Activated CD4-positive, alpha-beta T cell treated with anti-CD3 and anti-CD28 coated beads, Interleukin-2, amount 10 ng/mL, durations not matched to agents 24 days and 14 days (primary cell): Measurements from ENCODE around the gene ROBO2. TPM values are rescaled to one million over a fixed set of nuclear protein-coding genes. Genes with fewer than 3 reads are reported as not detected.
"Not testable (repeated sequence)": the region's sequence is repeated elsewhere in the genome, so short reads cannot be mapped to it uniquely, and the experiment has no call there.

ENCODE experiments used
- DNase-seq: peaks from one replicate; pipeline ENCODE4 v3.0.0; 2022
- H3K27ac Mint-ChIP-seq: one replicate; pipeline ENCODE4 v1.8.0; 2022; ENCODE audit warnings: mild to moderate bottlenecking, mixed read lengths
- H3K27me3 Mint-ChIP-seq: one replicate; pipeline ENCODE4 v1.8.0; 2022; ENCODE audit warnings: mixed read lengths
- H3K36me3 Mint-ChIP-seq: one replicate; pipeline ENCODE4 v1.8.0; 2022; ENCODE audit warnings: low read depth, mild to moderate bottlenecking, mixed read lengths
- H3K4me1 Mint-ChIP-seq: one replicate; pipeline ENCODE4 v1.8.0; 2021; ENCODE audit warnings: mixed read lengths
- H3K4me3 Mint-ChIP-seq: one replicate; pipeline ENCODE4 v1.8.0; 2022; ENCODE audit warnings: mild to moderate bottlenecking, moderate library complexity, mixed read lengths
- H3K9me3 Mint-ChIP-seq: one replicate; pipeline ENCODE4 v1.8.0; 2021; ENCODE audit warnings: mixed read lengths
- intact Hi-C: fragments of 100-400 bp; cut with micrococcal nuclease; formaldehyde crosslinking; loops from one replicate; pipeline ENCODE4 v1.15.1; 2023
- total RNA-seq: library from RNA; stranded (reverse); gene quantifications from 2 replicates; pipeline ENCODE4 v1.2.3, GENCODE V29; 2022

The ROBO2 gene
- total RNA-seq, 1 donor from 2014 or later, result not detected

DNA sequence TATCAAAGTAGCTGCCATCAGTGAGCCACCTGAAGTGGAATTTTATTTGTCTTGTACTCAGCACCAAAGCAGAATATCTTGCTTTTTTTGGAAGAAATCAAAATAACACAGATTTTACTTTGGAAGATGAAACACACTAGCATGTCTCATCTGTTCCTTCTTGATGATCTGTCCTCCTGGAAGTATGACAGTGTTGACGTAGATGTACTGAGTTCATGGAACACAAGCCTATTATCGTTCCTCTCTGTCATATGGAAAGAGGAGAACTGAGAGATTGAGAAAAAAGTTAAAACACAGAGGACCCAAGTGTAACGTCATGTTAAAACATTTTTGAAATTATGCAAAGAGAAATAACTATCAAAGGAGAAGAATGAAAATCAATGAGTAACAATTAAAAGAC is 340.2 kb downstream of the ROBO2 start:
- intact Hi-C loops, result no loop called here
- no peaks in the 10 kb centered on the region for H3K9me3 Mint-ChIP-seq
- DNase-seq, result no peak
- no peaks in the 10 kb centered on the region for H3K36me3 Mint-ChIP-seq
- H3K4me1 Mint-ChIP-seq, result no peaks in the 10 kb centered on the region
- H3K27ac Mint-ChIP-seq, result no peak overlapping the region
- no peak overlapping the region for H3K4me3 Mint-ChIP-seq
- no peaks in the 10 kb centered on the region for H3K27me3 Mint-ChIP-seq

DNA sequence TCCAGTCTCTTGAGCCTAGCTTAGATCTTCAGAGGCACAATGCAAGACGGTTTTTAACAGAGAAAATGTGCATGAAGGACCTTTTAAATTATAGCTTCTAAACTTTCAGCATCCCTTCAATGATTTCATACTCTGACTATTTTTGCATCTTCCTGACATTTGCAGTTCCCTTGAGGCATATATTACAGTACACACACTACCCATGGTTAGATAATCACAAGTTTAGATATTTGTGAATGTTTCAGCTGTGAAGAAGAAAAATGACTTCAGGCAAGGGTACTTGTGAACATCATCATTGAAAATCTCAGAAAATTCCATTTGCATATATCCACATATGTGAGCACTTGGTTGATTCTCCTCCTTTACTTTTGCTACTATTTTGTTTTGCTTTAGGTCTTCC is 341.5 kb downstream of the ROBO2 start:
- H3K4me1 Mint-ChIP-seq, result no peaks in the 10 kb centered on the region
- no peak overlapping the region for H3K27ac Mint-ChIP-seq
- H3K9me3 Mint-ChIP-seq, result no peaks in the 10 kb centered on the region
- H3K36me3 Mint-ChIP-seq, result no peaks in the 10 kb centered on the region
- no peak overlapping the region for H3K4me3 Mint-ChIP-seq
- no peaks in the 10 kb centered on the region for H3K27me3 Mint-ChIP-seq
- intact Hi-C loops, result no loop called here
- DNase-seq, result no peak

DNA sequence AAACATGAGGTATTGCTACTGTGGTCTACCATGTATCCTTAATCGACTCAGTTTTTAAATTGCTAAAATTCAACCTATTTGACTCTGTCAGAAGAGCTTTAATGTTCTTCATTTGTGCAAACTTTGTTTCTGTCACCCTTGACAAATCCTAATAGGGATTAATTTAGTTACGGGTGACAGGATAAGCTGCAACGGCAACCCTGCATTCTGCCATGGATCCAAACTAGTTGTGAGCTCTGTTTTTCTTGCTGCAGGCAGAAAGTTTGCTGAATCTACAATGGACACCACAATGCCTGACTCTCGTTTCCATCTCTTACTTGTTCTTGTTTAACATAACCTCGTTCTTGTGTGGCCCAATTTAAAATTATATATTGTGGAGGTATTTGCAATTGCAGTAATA is 352.3 kb downstream of the ROBO2 start:
- Mint-ChIP-seq H3K4me1 (no peaks in the 10 kb centered on the region), H3K36me3 (no peaks in the 10 kb centered on the region), H3K4me3 (no peak overlapping the region), H3K27me3 (no peaks in the 10 kb centered on the region), H3K27ac (no peak overlapping the region), H3K9me3 (no peaks in the 10 kb centered on the region)
- no peak for DNase-seq
- intact Hi-C loops, result no loop called here

DNA sequence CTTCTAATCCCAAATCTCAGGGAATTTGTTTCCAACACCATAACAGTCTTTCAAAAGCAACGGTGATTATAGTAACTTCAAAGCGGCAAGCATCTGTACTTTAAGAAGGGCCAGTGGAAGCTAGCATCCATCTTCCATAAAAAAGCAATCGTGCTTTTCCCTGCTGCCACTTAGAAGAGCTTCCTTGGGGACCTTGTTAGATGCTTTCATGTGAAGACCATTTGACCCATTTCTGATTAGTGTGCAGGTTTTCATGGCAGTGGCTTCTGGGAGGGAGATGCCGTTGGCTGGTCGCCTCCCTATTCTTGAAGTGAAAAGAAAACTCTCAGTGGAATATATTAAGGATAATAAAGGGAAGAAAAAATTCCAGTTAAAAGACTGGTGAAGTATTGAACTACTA is 354.1 kb downstream of the ROBO2 start:
- Mint-ChIP-seq H3K4me1 (no peaks in the 10 kb centered on the region), H3K36me3 (no peaks in the 10 kb centered on the region), H3K27ac (no peak overlapping the region), H3K9me3 (no peaks in the 10 kb centered on the region), H3K27me3 (no peaks in the 10 kb centered on the region), H3K4me3 (no peak overlapping the region)
- intact Hi-C loops, result no loop called here
- no peak for DNase-seq

DNA sequence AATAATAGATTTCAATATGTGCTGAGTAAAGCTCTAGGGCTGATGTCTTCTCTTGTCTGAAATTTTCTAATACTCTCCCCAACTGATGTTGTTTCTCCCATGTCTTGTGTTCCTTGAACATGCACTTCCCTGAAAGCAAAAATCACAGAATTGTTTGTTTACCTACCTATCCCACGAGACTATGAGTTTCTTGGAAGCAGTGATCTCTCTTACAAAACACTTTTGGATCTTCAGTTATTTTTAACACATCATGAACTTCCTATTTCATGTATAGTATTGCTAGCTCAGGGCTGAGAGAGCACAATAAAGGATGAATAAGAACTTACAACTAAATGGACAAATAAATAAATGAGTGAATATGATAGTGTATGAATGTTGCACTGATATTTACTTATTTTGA is 365.0 kb downstream of the ROBO2 start:
- intact Hi-C loops, result no loop called here
- Mint-ChIP-seq H3K27me3 (no peaks in the 10 kb centered on the region), H3K36me3 (no peaks in the 10 kb centered on the region), H3K9me3 (no peaks in the 10 kb centered on the region), H3K27ac (no peak overlapping the region), H3K4me3 (no peak overlapping the region), H3K4me1 (no peaks in the 10 kb centered on the region)
- DNase-seq, result no peak

DNA sequence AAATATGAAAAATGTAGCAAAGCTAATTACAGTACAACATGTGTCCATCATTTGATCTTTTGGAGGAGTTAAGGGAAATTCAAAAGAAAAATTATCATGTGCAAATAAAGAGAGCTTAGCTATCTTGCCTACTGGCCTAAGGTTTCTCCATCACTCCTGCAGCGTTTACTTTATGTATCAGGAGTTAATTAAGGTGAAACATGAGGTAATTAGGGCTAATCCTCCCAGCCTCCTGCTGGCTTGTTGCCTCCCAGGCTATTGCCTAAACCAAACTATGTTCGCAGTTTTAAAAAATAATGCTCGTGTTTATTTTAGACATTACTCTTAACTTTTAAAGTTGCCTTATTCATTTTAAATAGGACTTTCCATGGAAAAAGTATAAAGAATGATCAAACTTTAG is 367.5 kb downstream of the ROBO2 start:
- no peak overlapping the region for H3K27ac Mint-ChIP-seq

DNA sequence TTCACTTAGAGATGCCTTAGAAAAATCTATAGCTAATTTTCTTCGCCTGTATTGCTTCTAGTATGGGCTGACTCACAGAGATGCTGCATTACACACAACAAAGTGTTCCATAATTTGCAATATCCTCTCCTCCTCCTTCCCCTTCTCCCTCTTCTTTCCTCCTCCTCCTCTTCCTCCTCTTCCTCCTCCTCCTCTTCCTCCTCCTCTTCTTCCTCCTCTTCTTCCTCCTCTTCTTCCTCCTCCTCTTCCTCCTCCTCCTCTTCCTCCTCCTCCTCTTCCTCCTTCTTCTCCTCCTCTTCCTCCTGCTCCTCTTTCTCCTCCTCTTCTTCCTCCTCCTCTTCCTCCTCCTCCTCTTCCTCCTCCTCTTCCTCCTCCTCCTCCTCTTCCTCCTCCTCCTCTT is 370.4 kb downstream of the ROBO2 start:
- intact Hi-C loops, H3K4me3 Mint-ChIP-seq, H3K4me1 Mint-ChIP-seq, H3K36me3 Mint-ChIP-seq, H3K27ac Mint-ChIP-seq, H3K9me3 Mint-ChIP-seq, DNase-seq, H3K27me3 Mint-ChIP-seq: not testable (repeated sequence)

More for the DNA sequence above, 367.5 kb downstream of the ROBO2 start:
- no peak for DNase-seq
- intact Hi-C loops, result no loop called here
- Mint-ChIP-seq H3K9me3 (no peaks in the 10 kb centered on the region), H3K4me1 (no peaks in the 10 kb centered on the region), H3K4me3 (no peak overlapping the region), H3K27me3 (no peaks in the 10 kb centered on the region), H3K36me3 (no peaks in the 10 kb centered on the region)

DNA sequence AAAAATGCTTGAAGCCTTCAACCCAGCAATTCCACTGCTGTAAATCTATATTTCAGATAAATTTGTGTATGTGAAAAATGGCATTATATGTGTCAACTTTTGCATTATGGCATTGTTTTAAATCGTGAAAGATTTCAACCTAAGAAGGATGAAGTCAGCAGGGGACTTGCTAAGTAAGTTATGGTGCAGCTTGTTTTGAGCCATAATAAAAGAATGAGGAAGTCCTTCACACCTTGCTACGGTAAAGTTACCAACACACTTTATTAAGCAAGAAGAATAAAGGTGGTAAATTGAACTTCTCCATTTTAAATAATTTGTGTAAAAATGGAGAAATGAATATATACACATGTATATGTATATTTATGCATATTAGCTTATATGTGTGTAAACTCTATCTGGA is 371.4 kb downstream of the ROBO2 start:
- Mint-ChIP-seq H3K27ac (no peak overlapping the region), H3K27me3 (no peaks in the 10 kb centered on the region), H3K9me3 (peaks cover 4% of the 10 kb centered on the region), H3K4me3 (no peak overlapping the region), H3K4me1 (no peaks in the 10 kb centered on the region), H3K36me3 (no peaks in the 10 kb centered on the region)
- no peak for DNase-seq
- intact Hi-C loops, result no loop called here

DNA sequence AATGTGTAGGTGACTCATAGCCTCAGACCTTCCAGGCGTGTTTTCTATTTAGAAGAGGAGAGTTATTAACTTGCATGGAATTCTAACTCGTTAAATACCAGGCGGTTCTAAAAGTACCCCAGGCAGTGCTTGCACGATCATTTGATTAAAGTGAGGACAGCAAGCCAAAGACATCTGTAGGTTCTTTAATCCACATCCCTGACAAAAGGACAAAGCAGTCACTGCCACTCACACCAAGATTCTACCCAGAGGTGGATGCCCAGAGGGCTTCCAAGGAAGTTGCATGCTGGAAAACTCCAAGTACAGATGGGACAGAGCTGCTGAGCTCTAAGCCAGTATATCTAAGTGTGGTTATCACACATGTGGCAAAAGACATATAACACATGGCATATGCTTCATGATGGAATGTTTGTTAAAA is 372.1 kb downstream of the ROBO2 start:
- Mint-ChIP-seq H3K27me3 (no peaks in the 10 kb centered on the region), H3K9me3 (peaks cover 4% of the 10 kb centered on the region), H3K4me1 (no peaks in the 10 kb centered on the region), H3K36me3 (no peaks in the 10 kb centered on the region), H3K4me3 (no peak overlapping the region), H3K27ac (no peak overlapping the region)
- intact Hi-C loops, result no loop called here
- DNase-seq, result no peak

DNA sequence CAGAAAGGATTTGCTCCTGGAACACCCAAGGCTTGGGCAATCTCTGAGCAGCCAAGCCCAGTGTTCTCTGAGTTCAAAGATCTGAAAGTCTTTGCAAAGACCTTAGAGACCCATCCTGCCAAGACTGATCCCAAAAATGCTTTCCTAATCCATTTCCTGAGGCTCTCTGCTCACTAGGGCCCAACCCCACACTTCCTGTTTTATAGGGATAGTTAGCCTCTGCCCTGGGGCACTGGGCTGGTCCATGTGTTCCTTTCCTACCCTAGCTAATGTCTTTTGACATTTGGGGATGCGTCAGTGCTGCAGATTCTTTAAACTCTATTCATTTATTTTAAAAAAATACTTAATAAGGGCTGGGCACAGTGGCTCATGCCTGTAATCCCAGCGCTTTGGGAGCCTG is 372.7 kb downstream of the ROBO2 start:
- no peak overlapping the region for H3K4me3 Mint-ChIP-seq
- no peak for DNase-seq
- intact Hi-C loops, result no loop called here
- no peaks in the 10 kb centered on the region for H3K4me1 Mint-ChIP-seq
- H3K36me3 Mint-ChIP-seq, result no peaks in the 10 kb centered on the region
- H3K27ac Mint-ChIP-seq, result no peak overlapping the region
- H3K9me3 Mint-ChIP-seq, result peaks cover 4% of the 10 kb centered on the region
- H3K27me3 Mint-ChIP-seq, result no peaks in the 10 kb centered on the region

DNA sequence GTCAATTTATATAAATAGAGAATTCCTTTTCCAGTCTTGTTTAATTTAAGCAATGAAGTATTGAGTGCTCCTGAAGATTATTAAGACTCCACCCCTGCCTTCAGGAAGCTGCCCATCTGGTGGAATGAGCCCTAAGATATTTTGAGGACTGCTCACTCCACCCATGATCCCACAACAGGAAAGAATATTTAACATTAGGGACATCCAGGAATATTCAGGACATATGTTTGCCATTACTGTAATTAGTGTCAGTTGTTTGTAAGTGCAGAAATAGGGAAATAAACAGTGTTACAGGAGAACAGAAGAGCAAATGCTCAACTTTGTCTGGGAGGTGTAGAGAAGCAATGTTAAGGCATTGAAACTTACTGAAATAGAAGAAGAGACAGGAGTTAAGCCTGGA is 375.0 kb downstream of the ROBO2 start:
- Mint-ChIP-seq H3K4me1 (no peaks in the 10 kb centered on the region), H3K4me3 (no peak overlapping the region), H3K9me3 (peaks cover 4% of the 10 kb centered on the region), H3K27ac (no peak overlapping the region), H3K36me3 (no peaks in the 10 kb centered on the region), H3K27me3 (no peaks in the 10 kb centered on the region)
- no peak for DNase-seq
- intact Hi-C loops, result no loop called here

DNA sequence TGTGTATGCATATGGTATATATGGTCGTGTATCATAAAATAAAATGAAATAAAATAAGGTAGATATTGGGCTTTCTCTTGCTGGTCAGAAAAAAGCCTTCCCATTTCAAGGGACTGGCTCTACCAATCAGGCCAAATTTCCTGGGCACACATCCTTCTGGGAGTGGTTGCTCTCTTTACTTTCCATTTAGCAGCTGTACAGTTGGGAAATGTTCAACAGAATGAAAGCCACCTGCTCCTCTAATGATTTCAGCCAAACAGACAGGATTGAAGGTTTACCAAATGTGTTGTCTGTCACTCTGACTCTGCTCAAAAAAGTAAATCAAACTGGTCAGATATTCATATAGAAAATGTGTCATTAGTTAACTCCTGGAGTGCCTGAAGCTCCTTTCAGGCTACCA is 380.4 kb downstream of the ROBO2 start:
- Mint-ChIP-seq H3K9me3 (no peaks in the 10 kb centered on the region), H3K27me3 (no peaks in the 10 kb centered on the region), H3K4me1 (no peaks in the 10 kb centered on the region), H3K27ac (no peak overlapping the region), H3K36me3 (no peaks in the 10 kb centered on the region), H3K4me3 (no peak overlapping the region)
- DNase-seq, result no peak
- intact Hi-C loops, result no loop called here

DNA sequence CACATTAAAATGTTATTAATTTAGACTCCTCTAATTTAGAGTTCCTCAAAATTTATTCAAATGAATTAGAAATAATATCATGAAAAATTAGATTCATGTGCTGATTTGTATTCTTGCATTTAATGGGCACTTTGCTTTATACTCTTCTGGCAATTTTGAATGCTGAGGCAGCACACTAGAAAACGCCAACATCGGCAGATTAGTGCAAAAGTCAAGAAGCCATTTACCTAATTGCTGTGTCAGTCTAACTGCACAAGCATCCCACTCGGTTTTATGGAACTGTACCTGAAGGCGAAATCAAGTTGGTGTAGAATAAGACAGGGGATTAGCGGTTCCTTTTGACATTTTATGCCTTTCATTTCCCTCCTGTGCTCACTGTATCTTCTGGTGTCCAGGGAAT is 382.0 kb downstream of the ROBO2 start:
- no peaks in the 10 kb centered on the region for H3K9me3 Mint-ChIP-seq
- no peaks in the 10 kb centered on the region for H3K36me3 Mint-ChIP-seq
- no peak for DNase-seq
- no peak overlapping the region for H3K4me3 Mint-ChIP-seq
- no peaks in the 10 kb centered on the region for H3K4me1 Mint-ChIP-seq
- no peak overlapping the region for H3K27ac Mint-ChIP-seq
- no peaks in the 10 kb centered on the region for H3K27me3 Mint-ChIP-seq
- intact Hi-C loops, result no loop called here

DNA sequence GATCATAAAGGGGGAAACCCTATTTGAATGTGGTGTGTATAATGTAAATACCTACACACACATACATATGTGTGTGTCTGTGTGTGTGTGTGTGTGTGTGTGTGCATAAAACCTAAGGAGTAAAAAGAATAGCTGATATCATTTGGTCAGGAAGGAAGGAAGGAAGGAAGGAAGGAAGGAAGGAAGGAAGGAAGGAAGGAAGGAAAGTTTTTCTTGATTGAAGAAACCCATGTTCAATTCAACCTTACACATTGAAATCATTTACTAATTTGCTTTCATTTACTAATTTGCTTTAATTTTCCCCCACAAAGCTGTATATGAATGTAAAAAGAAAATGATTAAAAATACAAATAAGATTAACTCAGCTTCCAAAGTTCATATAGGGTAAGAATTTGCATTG is 386.6 kb downstream of the ROBO2 start:
- Mint-ChIP-seq H3K9me3 (no peaks in the 10 kb centered on the region), H3K4me1 (no peaks in the 10 kb centered on the region)

DNA sequence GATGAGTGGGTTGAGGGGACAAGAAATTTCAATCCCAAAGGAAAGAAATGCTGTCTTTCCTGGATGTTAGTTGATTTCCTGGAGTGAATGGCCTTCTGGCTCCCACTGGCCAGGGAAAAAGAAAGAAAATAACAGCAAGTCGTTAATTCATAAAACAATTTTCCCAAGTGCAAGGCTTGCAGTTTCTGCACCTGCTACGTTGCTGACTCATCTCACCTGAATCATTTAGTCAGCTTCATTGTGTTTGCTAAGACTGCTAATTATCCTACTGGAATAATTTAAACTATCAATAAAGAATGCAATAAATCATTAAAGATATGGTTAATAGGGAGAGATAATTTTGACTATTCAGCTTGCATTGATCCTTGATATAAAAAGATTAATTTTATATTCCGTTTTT is 387.6 kb downstream of the ROBO2 start:
- intact Hi-C loops, result no loop called here
- H3K36me3 Mint-ChIP-seq, result no peaks in the 10 kb centered on the region
- no peaks in the 10 kb centered on the region for H3K9me3 Mint-ChIP-seq

More for the DNA sequence above, 386.6 kb downstream of the ROBO2 start:
- no peak overlapping the region for H3K4me3 Mint-ChIP-seq
- H3K36me3 Mint-ChIP-seq, result no peaks in the 10 kb centered on the region
- no peak for DNase-seq
- intact Hi-C loops, result no loop called here
- no peaks in the 10 kb centered on the region for H3K27me3 Mint-ChIP-seq
- no peak overlapping the region for H3K27ac Mint-ChIP-seq

More for the DNA sequence above, 387.6 kb downstream of the ROBO2 start:
- Mint-ChIP-seq H3K27ac (no peak overlapping the region), H3K4me1 (no peaks in the 10 kb centered on the region), H3K4me3 (no peak overlapping the region), H3K27me3 (no peaks in the 10 kb centered on the region)
- DNase-seq, result no peak
